ENCODE data around the gene ACAD11. TPM values are rescaled to one million over a fixed set of nuclear protein-coding genes. Genes with fewer than 3 reads are reported as not detected.
A peak's percentile ranks its signal among the peaks of the same experiment; 100 is the strongest.

ACAD11 gene
- total and polyA plus RNA-seq, 7 experiments from 2014 or later: 6.0 to 33.7 (median 25.6) TPM

GRCh38 chr3:132522353-132522752, 137.3 kb downstream of the ACAD11 start:
- peaks cover 3 to 71% (median 30%) of the 10 kb centered on the region in 5 donors for H3K36me3 Mint-ChIP-seq
- CTCF ChIA-PET: no interaction called here
- Histone ChIP-seq H3K9me3 (ENCODE audit: control insufficient read depth in 2 of 3, low read length in 3 of 3) (no peaks in the 10 kb centered on the region), H3K27me3 (ENCODE audit: control insufficient read depth in 2 of 2, insufficient read depth in 2 of 2, low read length in 2 of 2) (no peaks in the 10 kb centered on the region), H3K36me3 (ENCODE audit: control insufficient read depth in 2 of 3, insufficient read depth in 3 of 3, low read length in 3 of 3) (peaks cover 0 to 60% (median 8%) of the 10 kb centered on the region in 3 experiments), H3K4me1 (ENCODE audit: control insufficient read depth in 2 of 2, insufficient read depth in 2 of 2, low read length in 2 of 2) (no peaks in the 10 kb centered on the region), H3K27ac (ENCODE audit: low read depth, low read length) (no peak overlapping the region), H3K4me3 (ENCODE audit: low read length) (no peak overlapping the region)
- H3K4me1 Mint-ChIP-seq: peaks cover 0 to 17% (median 0%) of the 10 kb centered on the region in 7 donors
- H3K27ac Mint-ChIP-seq: peak overlapping the region in 5 of 9 donors; percentile 10 to 35 (median 29)
- POLR2A ChIA-PET: no interaction called here
- peak overlapping the region in 1 of 10 donors; percentile 56 for H3K4me3 Mint-ChIP-seq
- ATAC-seq: no peak
- no peak for DNase-seq
- intact Hi-C loops (cut with micrococcal nuclease): loop anchor here in 1 of 2 donors (10.0 kb wide), 1 partner anchor 108 kb away; the partner anchor contains the start of gene DNAJC13
- no peaks in the 10 kb centered on the region for H3K9me3 Mint-ChIP-seq
- H3K27me3 Mint-ChIP-seq: no peaks in the 10 kb centered on the region

DNA sequence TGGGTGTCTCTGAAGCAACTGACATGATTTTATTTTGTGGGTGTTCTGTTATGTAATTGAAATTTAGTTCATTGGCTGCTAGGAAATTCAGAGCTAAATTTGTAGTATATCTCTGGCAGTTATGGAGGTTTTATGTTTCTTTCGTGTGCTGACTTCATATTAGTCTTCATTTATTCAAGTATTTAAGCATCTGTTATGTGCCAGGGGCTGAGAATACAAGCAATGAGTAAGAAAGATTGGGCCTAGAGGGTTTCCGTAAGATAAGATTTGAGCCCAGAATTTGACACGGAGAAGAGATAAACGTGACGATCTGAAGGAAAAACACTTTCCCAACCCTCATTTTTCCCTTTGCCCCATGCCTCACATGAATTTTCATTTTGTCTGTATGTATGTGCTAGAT, 137.7 kb downstream of the ACAD11 start:
- CTCF ChIA-PET: no interaction called here
- DNase-seq (no peak), ATAC-seq (no peak)
- Histone ChIP-seq H3K4me1 (ENCODE audit: control insufficient read depth in 2 of 2, insufficient read depth in 2 of 2, low read length in 2 of 2) (no peaks in the 10 kb centered on the region), H3K27ac (ENCODE audit: low read depth, low read length) (no peak overlapping the region), H3K27me3 (ENCODE audit: control insufficient read depth in 2 of 2, insufficient read depth in 2 of 2, low read length in 2 of 2) (no peaks in the 10 kb centered on the region), H3K36me3 (ENCODE audit: control insufficient read depth in 2 of 3, insufficient read depth in 3 of 3, low read length in 3 of 3) (peaks cover 0 to 65% (median 13%) of the 10 kb centered on the region in 3 experiments), H3K9me3 (ENCODE audit: control insufficient read depth in 2 of 3, low read length in 3 of 3) (no peaks in the 10 kb centered on the region), H3K4me3 (ENCODE audit: low read length) (no peak overlapping the region)
- Mint-ChIP-seq H3K36me3 (peaks cover 6 to 76% (median 33%) of the 10 kb centered on the region in 5 donors), H3K9me3 (no peaks in the 10 kb centered on the region), H3K4me1 (peaks cover 0 to 17% (median 0%) of the 10 kb centered on the region in 7 donors), H3K4me3 (peak overlapping the region in 1 of 10 donors; percentile 56), H3K27me3 (no peaks in the 10 kb centered on the region), H3K27ac (peak overlapping the region in 4 of 9 donors; percentile 10 to 51 (median 31))
- intact Hi-C loops (cut with micrococcal nuclease): loop anchor here in 1 of 2 donors (10.0 kb wide), 1 partner anchor 107 kb away; the partner anchor contains the start of gene DNAJC13
- POLR2A ChIA-PET: no interaction called here

DNA sequence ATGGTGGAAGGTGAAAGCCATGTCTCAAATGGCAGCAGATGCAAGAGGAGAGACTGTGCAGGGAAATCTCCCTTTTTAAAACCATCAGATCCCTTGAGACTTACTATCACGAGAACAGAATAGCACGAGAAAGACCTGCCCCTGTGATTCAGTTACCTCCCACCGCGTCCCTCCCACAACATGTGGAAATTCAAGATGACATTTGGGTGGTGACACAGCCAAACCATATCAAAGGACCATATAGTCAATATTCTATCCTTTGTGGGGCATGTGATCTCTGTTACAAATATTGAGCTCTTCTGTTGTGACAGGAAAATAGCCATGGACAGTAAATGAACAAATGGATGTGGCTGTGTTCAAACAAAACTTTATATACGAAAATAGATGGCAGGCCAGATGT, 139.7 kb downstream of the ACAD11 start:
- no peaks in the 10 kb centered on the region for H3K9me3 ChIP-seq (ENCODE audit: control insufficient read depth in 2 of 3, low read length in 3 of 3)
- intact Hi-C loops (cut with micrococcal nuclease): loop anchor here in 1 of 2 donors (10.0 kb wide), 1 partner anchor 105 kb away; the partner anchor contains the start of gene DNAJC13
- H3K4me3 ChIP-seq (ENCODE audit: low read length): no peak overlapping the region
- H3K36me3 ChIP-seq (ENCODE audit: control insufficient read depth in 2 of 3, insufficient read depth in 3 of 3, low read length in 3 of 3): peaks cover 0 to 75% (median 20%) of the 10 kb centered on the region in 3 experiments
- Mint-ChIP-seq H3K36me3 (peaks cover 10 to 80% (median 31%) of the 10 kb centered on the region in 5 donors), H3K27me3 (no peaks in the 10 kb centered on the region), H3K4me3 (no peak overlapping the region), H3K27ac (peak overlapping the region in 2 of 9 donors; percentile 17 to 57), H3K4me1 (peaks cover 0 to 17% (median 0%) of the 10 kb centered on the region in 7 donors), H3K9me3 (no peaks in the 10 kb centered on the region)
- ChIA-PET POLR2A (no interaction called here), CTCF (interaction anchor here (1.0 kb wide), 1 partner anchor 14 kb away, joined by 3 read pairs; no protein-coding TSS in a partner anchor)
- no peak for DNase-seq
- H3K4me1 ChIP-seq (ENCODE audit: control insufficient read depth in 2 of 2, insufficient read depth in 2 of 2, low read length in 2 of 2): no peaks in the 10 kb centered on the region
- no peak for ATAC-seq
- H3K27me3 ChIP-seq (ENCODE audit: control insufficient read depth in 2 of 2, insufficient read depth in 2 of 2, low read length in 2 of 2): no peaks in the 10 kb centered on the region
- no peak overlapping the region for H3K27ac ChIP-seq (ENCODE audit: low read depth, low read length)

GRCh38 chr3:132517311-132517710, 142.3 kb downstream of the ACAD11 start:
- DNase-seq (no peak), ATAC-seq (no peak)
- H3K27me3 Mint-ChIP-seq: no peaks in the 10 kb centered on the region
- ChIA-PET POLR2A (no interaction called here), CTCF (no interaction called here)
- no peak overlapping the region for H3K4me3 Mint-ChIP-seq
- H3K9me3 ChIP-seq (ENCODE audit: control insufficient read depth in 2 of 3, low read length in 3 of 3): no peaks in the 10 kb centered on the region
- H3K27ac Mint-ChIP-seq: no peak overlapping the region
- intact Hi-C loops (cut with micrococcal nuclease): no loop called here
- H3K27ac ChIP-seq (ENCODE audit: low read depth, low read length): no peak overlapping the region
- peaks cover 12 to 76% (median 22%) of the 10 kb centered on the region in 3 experiments for H3K36me3 ChIP-seq (ENCODE audit: control insufficient read depth in 2 of 3, insufficient read depth in 3 of 3, low read length in 3 of 3)
- H3K4me1 Mint-ChIP-seq: peaks cover 0 to 10% (median 0%) of the 10 kb centered on the region in 7 donors
- no peaks in the 10 kb centered on the region for H3K9me3 Mint-ChIP-seq
- no peaks in the 10 kb centered on the region for H3K4me1 ChIP-seq (ENCODE audit: control insufficient read depth in 2 of 2, insufficient read depth in 2 of 2, low read length in 2 of 2)
- H3K27me3 ChIP-seq (ENCODE audit: control insufficient read depth in 2 of 2, insufficient read depth in 2 of 2, low read length in 2 of 2): no peaks in the 10 kb centered on the region
- H3K4me3 ChIP-seq (ENCODE audit: low read length): no peak overlapping the region
- H3K36me3 Mint-ChIP-seq: peaks cover 10 to 81% (median 36%) of the 10 kb centered on the region in 5 donors

- Mint-ChIP-seq H3K4me1 (peaks cover 0 to 6% (median 0%) of the 10 kb centered on the region in 7 donors), H3K27ac (no peak overlapping the region), H3K4me3 (no peak overlapping the region), H3K36me3 (peaks cover 11 to 78% (median 40%) of the 10 kb centered on the region in 5 donors), H3K27me3 (no peaks in the 10 kb centered on the region), H3K9me3 (no peaks in the 10 kb centered on the region)
- Histone ChIP-seq H3K27me3 (ENCODE audit: control insufficient read depth in 2 of 2, insufficient read depth in 2 of 2, low read length in 2 of 2) (no peaks in the 10 kb centered on the region), H3K4me1 (ENCODE audit: control insufficient read depth in 2 of 2, insufficient read depth in 2 of 2, low read length in 2 of 2) (no peaks in the 10 kb centered on the region), H3K36me3 (ENCODE audit: control insufficient read depth in 2 of 3, insufficient read depth in 3 of 3, low read length in 3 of 3) (peaks cover 18 to 71% (median 30%) of the 10 kb centered on the region in 3 experiments), H3K27ac (ENCODE audit: low read depth, low read length) (no peak overlapping the region), H3K4me3 (ENCODE audit: low read length) (no peak overlapping the region), H3K9me3 (ENCODE audit: control insufficient read depth in 2 of 3, low read length in 3 of 3) (no peaks in the 10 kb centered on the region)
- intact Hi-C loops (cut with micrococcal nuclease): no loop called here
- DNase-seq: no peak
- no peak for ATAC-seq
- CTCF ChIA-PET: no interaction called here
- POLR2A ChIA-PET: no interaction called here
Observed at GRCh38 chr3:132513057-132513456, 146.6 kb downstream of the ACAD11 start.

DNA sequence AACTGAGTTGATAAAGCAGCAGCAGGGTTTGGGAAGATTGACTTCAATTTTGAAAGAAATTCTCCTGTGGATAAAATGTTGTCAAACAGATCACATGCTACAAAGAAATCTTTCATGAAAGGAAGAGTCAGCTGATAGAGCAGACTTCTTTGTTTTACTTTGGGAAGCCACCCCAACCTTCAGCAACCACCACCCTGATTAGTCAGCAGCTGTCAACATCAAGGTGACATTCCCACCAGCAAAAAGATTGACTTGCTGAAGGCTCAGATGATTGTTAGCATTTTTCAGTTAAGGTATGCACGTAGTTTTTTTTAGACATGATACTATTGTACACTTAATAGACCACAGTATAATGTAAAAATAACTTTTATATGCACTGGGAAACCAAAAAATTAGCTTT, 150.1 kb downstream of the ACAD11 start:
- no peaks in the 10 kb centered on the region for H3K27me3 Mint-ChIP-seq
- intact Hi-C loops (cut with micrococcal nuclease): no loop called here
- H3K36me3 ChIP-seq (ENCODE audit: control insufficient read depth in 2 of 3, insufficient read depth in 3 of 3, low read length in 3 of 3): peaks cover 21 to 58% (median 23%) of the 10 kb centered on the region in 3 experiments

GRCh38 chr3:132509096-132509495, 150.5 kb downstream of the ACAD11 start:
- Histone ChIP-seq H3K36me3 (ENCODE audit: control insufficient read depth in 2 of 3, insufficient read depth in 3 of 3, low read length in 3 of 3) (peaks cover 17 to 57% (median 23%) of the 10 kb centered on the region in 3 experiments), H3K4me1 (ENCODE audit: control insufficient read depth in 2 of 2, insufficient read depth in 2 of 2, low read length in 2 of 2) (no peaks in the 10 kb centered on the region), H3K27me3 (ENCODE audit: control insufficient read depth in 2 of 2, insufficient read depth in 2 of 2, low read length in 2 of 2) (no peaks in the 10 kb centered on the region), H3K27ac (ENCODE audit: low read depth, low read length) (no peak overlapping the region), H3K4me3 (ENCODE audit: low read length) (no peak overlapping the region), H3K9me3 (ENCODE audit: control insufficient read depth in 2 of 3, low read length in 3 of 3) (no peaks in the 10 kb centered on the region)
- CTCF ChIA-PET: no interaction called here
- POLR2A ChIA-PET: no interaction called here
- intact Hi-C loops (cut with micrococcal nuclease): no loop called here
- ATAC-seq (no peak), DNase-seq (no peak)
- Mint-ChIP-seq H3K27me3 (no peaks in the 10 kb centered on the region), H3K27ac (no peak overlapping the region), H3K36me3 (peaks cover 15 to 62% (median 45%) of the 10 kb centered on the region in 5 donors), H3K4me3 (no peak overlapping the region), H3K9me3 (no peaks in the 10 kb centered on the region), H3K4me1 (peaks cover 0 to 6% (median 0%) of the 10 kb centered on the region in 7 donors)

More for the DNA sequence above, 150.1 kb downstream of the ACAD11 start:
- Histone ChIP-seq H3K4me3 (ENCODE audit: low read length) (no peak overlapping the region), H3K27me3 (ENCODE audit: control insufficient read depth in 2 of 2, insufficient read depth in 2 of 2, low read length in 2 of 2) (no peaks in the 10 kb centered on the region), H3K9me3 (ENCODE audit: control insufficient read depth in 2 of 3, low read length in 3 of 3) (no peaks in the 10 kb centered on the region), H3K27ac (ENCODE audit: low read depth, low read length) (no peak overlapping the region), H3K4me1 (ENCODE audit: control insufficient read depth in 2 of 2, insufficient read depth in 2 of 2, low read length in 2 of 2) (no peaks in the 10 kb centered on the region)
- no peaks in the 10 kb centered on the region for H3K9me3 Mint-ChIP-seq
- DNase-seq: no peak
- ChIA-PET POLR2A (no interaction called here), CTCF (no interaction called here)
- H3K4me1 Mint-ChIP-seq: peaks cover 0 to 6% (median 0%) of the 10 kb centered on the region in 7 donors
- no peak overlapping the region for H3K27ac Mint-ChIP-seq
- no peak overlapping the region for H3K4me3 Mint-ChIP-seq
- no peak for ATAC-seq
- H3K36me3 Mint-ChIP-seq: peaks cover 16 to 65% (median 47%) of the 10 kb centered on the region in 5 donors
